ENCODE data around the gene SERPINB6. TPM values are rescaled to one million over a fixed set of nuclear protein-coding genes. Genes with fewer than 3 reads are reported as not detected.
"Not testable (repeated sequence)": the region's sequence is repeated elsewhere in the genome, so short reads cannot be mapped to it uniquely, and the experiment has no call there.

SERPINB6 gene
- total RNA-seq, 4 donors from 2014 or later, result 21.2 to 37.0 (median 35.6) TPM

- no peak overlapping the region for H3K4me3 ChIP-seq (ENCODE audit: low read depth, poor library complexity, severe bottlenecking)
- DNase-seq (ENCODE audit: low spot score in 2 of 2), result peak in 1 of 2 donors; percentile 9
- intact Hi-C loops (cut with DNase I; ENCODE audit: low total_unique reads), result no loop called here
- TF ChIP-seq, protein P1, sequence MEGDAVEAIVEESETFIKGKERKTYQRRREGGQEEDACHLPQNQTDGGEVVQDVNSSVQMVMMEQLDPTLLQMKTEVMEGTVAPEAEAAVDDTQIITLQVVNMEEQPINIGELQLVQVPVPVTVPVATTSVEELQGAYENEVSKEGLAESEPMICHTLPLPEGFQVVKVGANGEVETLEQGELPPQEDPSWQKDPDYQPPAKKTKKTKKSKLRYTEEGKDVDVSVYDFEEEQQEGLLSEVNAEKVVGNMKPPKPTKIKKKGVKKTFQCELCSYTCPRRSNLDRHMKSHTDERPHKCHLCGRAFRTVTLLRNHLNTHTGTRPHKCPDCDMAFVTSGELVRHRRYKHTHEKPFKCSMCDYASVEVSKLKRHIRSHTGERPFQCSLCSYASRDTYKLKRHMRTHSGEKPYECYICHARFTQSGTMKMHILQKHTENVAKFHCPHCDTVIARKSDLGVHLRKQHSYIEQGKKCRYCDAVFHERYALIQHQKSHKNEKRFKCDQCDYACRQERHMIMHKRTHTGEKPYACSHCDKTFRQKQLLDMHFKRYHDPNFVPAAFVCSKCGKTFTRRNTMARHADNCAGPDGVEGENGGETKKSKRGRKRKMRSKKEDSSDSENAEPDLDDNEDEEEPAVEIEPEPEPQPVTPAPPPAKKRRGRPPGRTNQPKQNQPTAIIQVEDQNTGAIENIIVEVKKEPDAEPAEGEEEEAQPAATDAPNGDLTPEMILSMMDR (IDR thresholded peaks at IDR 0.05), result no peak
- no peak for TF ChIP-seq POLR2A (IDR thresholded peaks at IDR 0.05)
- WGBS, 2 donors, result 95 to 96% methylated on average over 30 of the region's 30 CpGs
These were observed 22.9 kb downstream of the SERPINB6 start for GRCh38 chr6:2948228-2949025.

GRCh38 chr6:2947445-2947844, 23.9 kb downstream of the SERPINB6 start:
- no peak for TF ChIP-seq POLR2A (IDR thresholded peaks at IDR 0.05)
- H3K4me3 ChIP-seq (ENCODE audit: low read depth, poor library complexity, severe bottlenecking), result no peak overlapping the region
- DNase-seq (ENCODE audit: low spot score in 2 of 2), result peak in 1 of 2 donors; percentile 7
- 93 to 96% methylated on average over 7 of the region's 7 CpGs for WGBS, 2 donors
- intact Hi-C loops (cut with DNase I; ENCODE audit: low total_unique reads), result no loop called here

DNA sequence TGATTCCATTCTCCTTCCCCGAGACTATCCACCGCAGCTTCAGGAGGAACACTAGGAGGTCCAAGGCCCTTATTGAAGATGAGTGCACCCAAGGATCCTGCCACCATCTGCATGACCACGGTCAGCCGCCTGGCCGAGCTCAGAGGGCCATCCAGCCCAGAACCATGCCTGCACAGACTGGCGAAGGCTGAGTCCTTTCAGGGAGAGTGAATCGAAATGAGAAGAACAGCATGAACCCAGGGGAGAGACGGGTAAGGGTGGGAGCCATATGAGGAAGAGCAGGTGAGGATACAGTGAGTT, 26.3 kb downstream of the SERPINB6 start:
- TF ChIP-seq POLR2A (IDR thresholded peaks at IDR 0.05), result no peak
- TF ChIP-seq, protein P1 (IDR thresholded peaks at IDR 0.05), result no peak
- intact Hi-C loops (cut with DNase I; ENCODE audit: low total_unique reads), result no loop called here
- WGBS, 2 donors, result 79 to 90% methylated on average over 8 of the region's 8 CpGs
- H3K4me3 ChIP-seq (ENCODE audit: low read depth, poor library complexity, severe bottlenecking), result no peak overlapping the region
- peak in 1 of 2 donors; percentile 7 for DNase-seq (ENCODE audit: low spot score in 2 of 2)

DNA sequence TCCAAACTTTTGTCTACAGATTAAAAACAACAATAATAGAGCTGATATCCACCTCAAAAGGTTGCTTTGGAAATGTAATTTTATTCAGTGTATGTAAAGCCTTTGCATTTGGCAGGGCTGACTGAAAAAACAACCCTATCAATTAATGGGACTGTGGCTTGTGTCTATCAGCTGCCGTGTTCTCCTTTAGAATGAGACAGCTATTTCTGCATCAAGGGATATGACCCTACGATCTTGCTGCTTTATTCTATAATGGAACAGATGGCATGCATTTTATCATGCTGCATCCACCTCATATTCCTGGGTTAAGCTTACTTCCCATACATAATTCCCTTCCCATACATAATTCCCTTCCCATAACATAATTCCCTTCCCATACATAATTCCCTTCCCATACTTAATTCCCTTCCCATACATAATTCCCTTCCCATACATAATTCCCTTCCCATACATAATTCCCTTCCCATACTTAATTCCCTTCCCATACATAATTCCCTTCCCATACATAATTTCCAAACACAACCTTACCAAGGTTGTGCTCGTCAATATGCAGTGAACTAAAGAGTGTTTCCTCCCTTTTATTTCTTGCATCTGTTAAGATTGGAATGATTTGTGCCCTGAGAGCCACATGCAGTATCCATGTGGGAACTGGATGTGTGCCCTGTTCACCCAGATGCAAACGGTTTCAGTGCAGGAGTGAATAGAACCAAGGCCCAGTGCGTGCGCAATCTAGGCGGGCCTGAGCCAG, 26.8 kb downstream of the SERPINB6 start:
- no peak overlapping the region for H3K4me3 ChIP-seq (ENCODE audit: low read depth, poor library complexity, severe bottlenecking)
- intact Hi-C loops (cut with DNase I; ENCODE audit: low total_unique reads), result no loop called here
- no peak for DNase-seq (ENCODE audit: low spot score in 2 of 2)
- no peak for TF ChIP-seq POLR2A (IDR thresholded peaks at IDR 0.05)
- TF ChIP-seq, protein P1 (IDR thresholded peaks at IDR 0.05), result no peak
- 76 to 82% methylated on average over 7 of the region's 7 CpGs for WGBS, 2 donors

GRCh38 chr6:2943564-2943955, 27.8 kb downstream of the SERPINB6 start:
- WGBS, 2 donors, result 93 to 97% methylated on average over 5 of the region's 5 CpGs
- TF ChIP-seq, protein P1 (IDR thresholded peaks at IDR 0.05), result no peak
- no peak for TF ChIP-seq POLR2A (IDR thresholded peaks at IDR 0.05)
- peak in 1 of 2 donors; percentile 5 for DNase-seq (ENCODE audit: low spot score in 2 of 2)
- H3K4me3 ChIP-seq (ENCODE audit: low read depth, poor library complexity, severe bottlenecking), result no peak overlapping the region
- intact Hi-C loops (cut with DNase I; ENCODE audit: low total_unique reads), result no loop called here

- no peak overlapping the region for H3K4me3 ChIP-seq (ENCODE audit: low read depth, poor library complexity, severe bottlenecking)
- TF ChIP-seq, protein P1 (IDR thresholded peaks at IDR 0.05), result no peak
- TF ChIP-seq POLR2A (IDR thresholded peaks at IDR 0.05), result no peak
- 76 to 79% methylated on average over 12 of the region's 12 CpGs for WGBS, 2 donors
- intact Hi-C loops (cut with DNase I; ENCODE audit: low total_unique reads), result no loop called here
- DNase-seq (ENCODE audit: low spot score in 2 of 2), result peak in 1 of 2 donors; percentile 10
These were observed 28.3 kb downstream of the SERPINB6 start for GRCh38 chr6:2942914-2943563.

GRCh38 chr6:2942116-2942515, 29.3 kb downstream of the SERPINB6 start:
- H3K4me3 ChIP-seq (ENCODE audit: low read depth, poor library complexity, severe bottlenecking); intact Hi-C loops (cut with DNase I; ENCODE audit: low total_unique reads): not testable (repeated sequence)
- peak in 1 of 2 donors; percentile 56 for DNase-seq (ENCODE audit: low spot score in 2 of 2)
- 95 to 97% methylated on average over 21 of the region's 21 CpGs for WGBS, 2 donors

Measured in lower leg skin (tissue), 4 donors.